Embryonic facial prominence (tissue), 1 donor: Measurements from ENCODE around the gene CREB3L2.

Experiments
- DNase-seq: peaks from one replicate; pipeline ENCODE4 v3.0.0-alpha.2; 2016; ENCODE audit errors: extremely low spot score

Gene CREB3L2

GRCh38 chr7:137873524-137873923 is 128.4 kb downstream of the CREB3L2 start:
- no peak for DNase-seq

GRCh38 chr7:137871170-137871915 is 130.5 kb downstream of the CREB3L2 start:
- DNase-seq: no peak

- DNase-seq: no peak
Measured at GRCh38 chr7:137870684-137871083, 131.2 kb downstream of the CREB3L2 start.

GRCh38 chr7:137870078-137870477 is 131.8 kb downstream of the CREB3L2 start:
- no peak for DNase-seq

DNA sequence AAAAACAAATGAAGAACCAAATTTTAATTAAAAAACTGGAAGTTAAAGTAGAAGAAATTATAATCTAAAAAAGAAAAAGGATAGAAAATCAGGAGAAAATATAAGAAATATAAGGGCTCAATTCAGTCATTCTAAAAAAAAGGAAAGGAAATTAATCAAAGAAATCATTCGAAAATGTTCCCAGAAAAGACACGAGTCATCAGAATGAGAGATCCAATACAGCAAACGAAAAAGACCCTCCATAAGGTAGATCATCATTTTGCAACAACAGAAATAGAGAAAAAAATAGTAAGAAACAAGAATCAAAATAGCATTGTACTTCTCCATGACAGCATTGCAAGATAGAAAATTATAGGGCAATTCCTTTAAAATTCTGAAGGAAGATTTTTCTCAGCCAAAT is 132.6 kb downstream of the CREB3L2 start:
- no peak for DNase-seq

GRCh38 chr7:137867289-137867688 is 134.6 kb downstream of the CREB3L2 start:
- DNase-seq: no peak

- no peak for DNase-seq
Measured at GRCh38 chr7:137865764-137866163, 136.1 kb downstream of the CREB3L2 start.

DNA sequence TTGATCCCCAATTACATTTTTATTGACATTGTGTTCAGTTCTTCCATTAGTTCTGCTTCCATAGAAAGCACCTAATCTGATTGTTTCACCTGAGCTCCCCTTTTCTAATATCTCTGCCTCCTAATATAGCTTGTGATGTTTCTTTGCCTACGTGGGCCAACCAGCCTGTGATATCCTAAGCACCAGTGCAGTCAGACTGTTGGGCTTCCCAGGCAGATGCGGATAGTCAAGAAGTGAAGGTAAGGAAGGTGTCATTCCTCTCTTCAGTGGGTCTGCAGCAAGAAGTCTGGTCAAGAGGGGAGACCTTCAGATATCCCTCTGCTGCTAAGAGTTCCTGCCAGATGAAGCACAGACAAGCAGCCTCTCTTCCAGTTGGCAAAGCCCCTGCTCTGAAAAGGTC is 138.9 kb downstream of the CREB3L2 start:
- DNase-seq: no peak

- no peak for DNase-seq
Measured at GRCh38 chr7:137862358-137862757, 139.5 kb downstream of the CREB3L2 start.

GRCh38 chr7:137860542-137860941 is 141.3 kb downstream of the CREB3L2 start:
- no peak for DNase-seq

- no peak for DNase-seq
Measured at GRCh38 chr7:137853053-137853452, 148.8 kb downstream of the CREB3L2 start.

GRCh38 chr7:137852108-137852507 is 149.8 kb downstream of the CREB3L2 start:
- no peak for DNase-seq

- no peak for DNase-seq
Measured at GRCh38 chr7:137850972-137851945, 150.6 kb downstream of the CREB3L2 start.

DNA sequence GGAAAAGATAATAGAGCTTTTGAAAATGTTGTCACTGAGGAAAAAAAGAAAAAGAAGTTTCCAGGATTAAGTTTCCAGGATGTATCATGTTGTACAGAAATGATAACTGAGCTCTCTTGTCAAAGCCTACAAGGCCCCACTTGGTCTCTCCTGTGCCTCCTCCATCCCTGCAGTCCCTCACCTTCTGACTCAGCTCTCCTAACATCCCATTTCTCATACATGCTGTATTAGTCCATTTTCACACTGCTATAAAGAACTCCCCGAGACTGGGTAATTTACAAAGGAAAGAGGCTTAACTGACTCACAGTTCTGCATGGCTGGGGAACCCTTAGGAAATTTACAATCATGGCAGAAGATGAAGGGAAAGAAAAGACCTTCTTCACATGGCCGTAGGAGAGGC is 151.3 kb downstream of the CREB3L2 start:
- no peak for DNase-seq

GRCh38 chr7:137848095-137848494 is 153.8 kb downstream of the CREB3L2 start:
- DNase-seq: no peak

GRCh38 chr7:137847568-137848050 is 154.3 kb downstream of the CREB3L2 start:
- no peak for DNase-seq

DNA sequence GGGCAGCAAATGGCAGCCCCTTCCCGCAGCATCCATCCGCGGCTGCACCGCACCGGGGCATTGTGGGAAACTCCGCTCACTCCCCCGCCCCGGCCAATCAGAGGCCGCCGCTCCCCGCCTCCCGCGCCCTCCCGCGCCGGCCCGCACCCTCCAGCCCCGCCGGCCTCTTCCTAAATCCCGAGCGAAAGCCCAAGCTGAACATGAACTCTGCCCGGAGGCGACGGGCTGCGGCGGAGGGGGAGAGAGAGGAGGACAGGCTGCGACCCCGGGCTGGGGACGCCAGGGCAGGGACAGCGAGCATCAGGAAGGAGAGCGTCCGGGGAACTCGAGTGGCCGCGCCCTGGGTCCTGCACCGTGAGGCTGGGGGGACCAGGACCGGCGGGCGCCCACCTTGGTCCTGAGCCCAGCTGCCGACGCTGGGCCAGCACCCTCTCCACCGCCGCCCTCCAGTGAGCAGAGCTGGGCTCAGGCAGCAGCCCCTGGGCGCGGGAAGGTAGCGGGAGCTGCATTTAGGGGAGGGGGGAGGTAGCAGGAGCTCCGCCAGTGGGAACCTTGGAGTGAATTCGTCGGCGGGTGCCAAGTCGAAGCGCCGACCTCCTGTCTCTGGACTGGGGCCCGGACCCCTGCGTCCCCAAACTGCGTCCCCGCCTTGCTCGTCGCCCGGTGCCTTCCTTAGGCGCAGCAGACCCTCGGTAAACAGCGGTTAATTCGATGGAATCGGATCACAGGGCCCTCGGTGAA is 154.9 kb downstream of the CREB3L2 start, which contains the start of gene DGKI:
DGKI (minus strand) TSS at position 148 of the 741 bp plus-strand sequence.
- DNase-seq: no peak

GRCh38 chr7:137846549-137846826 is 155.4 kb downstream of the CREB3L2 start:
- DNase-seq: no peak

DNA sequence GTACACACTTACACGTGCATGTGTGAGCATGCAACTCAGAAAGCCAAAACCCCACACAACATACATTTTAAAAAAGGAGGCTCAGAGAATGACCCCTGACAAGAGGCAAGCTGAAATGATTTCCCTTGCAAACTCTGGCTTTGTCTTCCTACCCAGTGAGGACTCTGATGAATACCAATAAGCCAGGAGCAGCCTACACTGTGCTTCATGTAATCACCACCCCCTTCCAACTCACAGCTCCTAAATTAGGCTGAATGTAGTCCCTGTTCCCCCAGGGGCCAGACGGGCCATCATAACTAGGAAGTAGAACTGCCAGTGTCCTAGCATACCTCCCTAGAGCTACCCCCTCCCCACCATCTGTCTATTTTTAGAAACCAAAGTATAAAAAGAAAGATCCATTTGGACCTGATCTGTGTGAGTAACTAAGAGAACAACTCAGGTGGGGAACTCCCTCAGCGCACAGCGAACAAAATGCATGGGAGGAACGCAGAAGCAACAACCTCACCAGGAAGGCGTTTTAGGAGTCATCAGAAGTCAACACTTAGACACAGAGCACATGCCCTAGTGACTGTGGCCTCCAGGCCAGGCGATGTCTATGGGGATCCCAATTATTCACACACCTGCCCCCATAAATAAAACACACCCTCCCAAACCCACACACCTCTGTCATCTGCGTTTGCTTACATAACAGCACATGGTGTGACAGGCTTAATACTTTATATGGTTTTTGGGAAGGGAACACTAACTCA is 157.0 kb downstream of the CREB3L2 start:
- no peak for DNase-seq

- DNase-seq: no peak
Measured at GRCh38 chr7:137839903-137840779, 161.7 kb downstream of the CREB3L2 start.
